Skin epidermis (tissue), 12 donors: ENCODE data around the gene SNED1.

ENCODE experiments used
- H3K27ac ChIP-seq, 21 experiments: fragments of 200-600 bp; sonication (generic) in 11 of 21; one replicate each; pipeline ENCODE4 v1.5.0; 2020; ENCODE audit warnings: mild to moderate bottlenecking in 3 of 21, inconsistent platforms in 2 of 21, moderate library complexity in 2 of 21
- H3K4me3 ChIP-seq, 7 experiments: fragments of 200-600 bp; sonication (generic) in 2 of 7; one replicate each; pipeline ENCODE4 v1.5.0; 2020; ENCODE audit warnings: inconsistent platforms in 2 of 7, mild to moderate bottlenecking in 2 of 7, moderate library complexity in 1 of 7

The SNED1 gene

GRCh38 chr2:241051578-241052487, 53.4 kb downstream of the SNED1 start:
- no peak overlapping the region for H3K27ac ChIP-seq
- no peak overlapping the region for H3K4me3 ChIP-seq

- Histone ChIP-seq H3K27ac (no peak overlapping the region), H3K4me3 (no peak overlapping the region)
These were observed 54.4 kb downstream of the SNED1 start for GRCh38 chr2:241052677-241053360.

- Histone ChIP-seq H3K27ac (no peak overlapping the region), H3K4me3 (no peak overlapping the region)
These were observed 55.3 kb downstream of the SNED1 start for GRCh38 chr2:241053576-241054251.

- peak overlapping the region in 1 of 7 experiments; percentile 7 for H3K4me3 ChIP-seq
These were observed 62.9 kb downstream of the SNED1 start for GRCh38 chr2:241061275-241061674.

GRCh38 chr2:241062389-241063092, 64.1 kb downstream of the SNED1 start:
- Histone ChIP-seq H3K4me3 (peak overlapping the region in 3 of 7 experiments; percentile 5 to 41 (median 11)), H3K27ac (peak overlapping the region in 9 of 21 experiments; percentile 0 to 67 (median 24))

More at GRCh38 chr2:241061275-241061674, 62.9 kb downstream of the SNED1 start:
- peak overlapping the region in 3 of 21 experiments; percentile 0 to 52 (median 50) for H3K27ac ChIP-seq

- peak overlapping the region in 7 of 21 experiments; percentile 4 to 67 (median 57) for H3K27ac ChIP-seq
- H3K4me3 ChIP-seq, result peak overlapping the region; percentile 5 to 41 (median 17)
These were observed 64.7 kb downstream of the SNED1 start for GRCh38 chr2:241063093-241063551.

GRCh38 chr2:241063587-241063986, 65.2 kb downstream of the SNED1 start:
- Histone ChIP-seq H3K27ac (peak overlapping the region in 9 of 21 experiments; percentile 4 to 64 (median 45)), H3K4me3 (peak overlapping the region; percentile 5 to 41 (median 17))

- H3K4me3 ChIP-seq, result peak overlapping the region; percentile 5 to 41 (median 17)
These were observed 65.8 kb downstream of the SNED1 start for GRCh38 chr2:241064008-241064801.

GRCh38 chr2:241064802-241065354, 66.5 kb downstream of the SNED1 start:
- no peak overlapping the region for H3K4me3 ChIP-seq
- H3K27ac ChIP-seq, result peak overlapping the region in 1 of 21 experiments; percentile 4

More at GRCh38 chr2:241064008-241064801, 65.8 kb downstream of the SNED1 start:
- H3K27ac ChIP-seq, result peak overlapping the region in 9 of 21 experiments; percentile 4 to 64 (median 45)

- H3K4me3 ChIP-seq, result no peak overlapping the region
- no peak overlapping the region for H3K27ac ChIP-seq
These were observed 67.0 kb downstream of the SNED1 start for GRCh38 chr2:241065355-241065803.

- no peak overlapping the region for H3K4me3 ChIP-seq
- no peak overlapping the region for H3K27ac ChIP-seq
These were observed 67.9 kb downstream of the SNED1 start for GRCh38 chr2:241066171-241066892.

- H3K27ac ChIP-seq, result no peak overlapping the region
- no peak overlapping the region for H3K4me3 ChIP-seq
These were observed 68.5 kb downstream of the SNED1 start for GRCh38 chr2:241066893-241067341.

GRCh38 chr2:241067501-241068135, 69.2 kb downstream of the SNED1 start:
- Histone ChIP-seq H3K27ac (no peak overlapping the region), H3K4me3 (no peak overlapping the region)

- Histone ChIP-seq H3K27ac (no peak overlapping the region), H3K4me3 (no peak overlapping the region)
These were observed 69.9 kb downstream of the SNED1 start for GRCh38 chr2:241068136-241068941.

GRCh38 chr2:241068942-241069810, 70.8 kb downstream of the SNED1 start:
- no peak overlapping the region for H3K4me3 ChIP-seq
- H3K27ac ChIP-seq, result no peak overlapping the region
